ENCODE measurements around the gene SPEM2.

- TF ChIP-seq GATA2 (IDR thresholded peaks at IDR 0.05; ENCODE audit: low read depth, low read length) (no peak), GATA3 (IDR thresholded peaks at IDR 0.05; ENCODE audit: low read depth, low read length) (no peak)
Observed at GRCh38 chr17:7419819-7420610, 5.4 kb upstream of the SPEM2 start, which contains the start of gene SPEM1.
